Brain microvascular endothelial cell (primary cell): ENCODE data around the gene TMEM82.

ENCODE experiments used
- DNase-seq: peaks from one replicate; pipeline ENCODE4 v3.0.0-alpha.2; 2020
- H3K27ac ChIP-seq: fragments of 250-450 bp; sonication (Bioruptor Pico); 2 replicates; pipeline ENCODE4 v1.5.1; 2020; ENCODE audit warnings: mild to moderate bottlenecking, moderate library complexity
- H3K27me3 ChIP-seq: fragments of 250-450 bp; sonication (Bioruptor Pico); replicated peaks from 2 replicates; pipeline ENCODE4 v1.5.1; 2020; ENCODE audit warnings: mild to moderate bottlenecking
- H3K36me3 ChIP-seq: fragments of 250-450 bp; sonication (Bioruptor Pico); replicated peaks from 2 replicates; pipeline ENCODE4 v1.5.1; 2020; ENCODE audit warnings: mild to moderate bottlenecking
- H3K4me3 ChIP-seq: 2 replicates; pipeline ENCODE4 v1.5.1; 2011; ENCODE audit warnings: low read depth, mild to moderate bottlenecking, control low read depth, low read length, moderate library complexity
- in situ Hi-C: cut with HindIII; loops from 2 replicates; pipeline ENCODE4 v1.10.0; 2017; ENCODE audit warnings: low sequenced_read_pairs, low pct_ligation_motif_present
- TF ChIP-seq, protein P1 (sequence below): IDR thresholded peaks from 2 replicates; pipeline ENCODE4 v1.5.1; 2011; ENCODE audit warnings: low read depth, mild to moderate bottlenecking, moderate library complexity, low read length, control low read depth, inconsistent platforms; ENCODE audit errors: missing control alignments

The TMEM82 gene

DNA sequence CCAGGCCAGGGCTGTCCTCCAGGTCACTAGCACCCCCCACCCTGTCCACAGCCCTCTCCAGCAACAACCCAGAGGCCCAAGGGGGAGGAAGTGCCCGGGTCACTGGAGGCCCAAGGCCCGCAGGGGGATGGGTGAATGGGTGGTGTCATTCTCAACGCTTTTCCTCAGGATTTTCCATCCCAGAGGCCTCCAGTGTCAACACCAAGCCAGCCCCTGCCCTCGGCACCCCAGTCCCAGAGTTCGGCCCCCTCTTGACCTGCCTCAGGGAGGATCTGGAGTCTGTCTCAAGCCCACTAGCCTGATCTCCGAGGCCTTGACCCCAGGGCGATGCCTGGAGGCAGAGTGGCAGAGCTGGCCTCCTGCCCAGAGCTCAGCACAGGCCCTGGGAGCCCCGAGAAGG is 5.1 kb downstream of the TMEM82 start:
- Histone ChIP-seq H3K4me3 (no peak overlapping the region), H3K27me3 (no peaks in the 10 kb centered on the region), H3K27ac (no peak overlapping the region), H3K36me3 (no peaks in the 10 kb centered on the region)
- in situ Hi-C loops, result no loop called here
- DNase-seq, result no peak
- TF ChIP-seq, protein P1, sequence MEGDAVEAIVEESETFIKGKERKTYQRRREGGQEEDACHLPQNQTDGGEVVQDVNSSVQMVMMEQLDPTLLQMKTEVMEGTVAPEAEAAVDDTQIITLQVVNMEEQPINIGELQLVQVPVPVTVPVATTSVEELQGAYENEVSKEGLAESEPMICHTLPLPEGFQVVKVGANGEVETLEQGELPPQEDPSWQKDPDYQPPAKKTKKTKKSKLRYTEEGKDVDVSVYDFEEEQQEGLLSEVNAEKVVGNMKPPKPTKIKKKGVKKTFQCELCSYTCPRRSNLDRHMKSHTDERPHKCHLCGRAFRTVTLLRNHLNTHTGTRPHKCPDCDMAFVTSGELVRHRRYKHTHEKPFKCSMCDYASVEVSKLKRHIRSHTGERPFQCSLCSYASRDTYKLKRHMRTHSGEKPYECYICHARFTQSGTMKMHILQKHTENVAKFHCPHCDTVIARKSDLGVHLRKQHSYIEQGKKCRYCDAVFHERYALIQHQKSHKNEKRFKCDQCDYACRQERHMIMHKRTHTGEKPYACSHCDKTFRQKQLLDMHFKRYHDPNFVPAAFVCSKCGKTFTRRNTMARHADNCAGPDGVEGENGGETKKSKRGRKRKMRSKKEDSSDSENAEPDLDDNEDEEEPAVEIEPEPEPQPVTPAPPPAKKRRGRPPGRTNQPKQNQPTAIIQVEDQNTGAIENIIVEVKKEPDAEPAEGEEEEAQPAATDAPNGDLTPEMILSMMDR, result no peak

DNA sequence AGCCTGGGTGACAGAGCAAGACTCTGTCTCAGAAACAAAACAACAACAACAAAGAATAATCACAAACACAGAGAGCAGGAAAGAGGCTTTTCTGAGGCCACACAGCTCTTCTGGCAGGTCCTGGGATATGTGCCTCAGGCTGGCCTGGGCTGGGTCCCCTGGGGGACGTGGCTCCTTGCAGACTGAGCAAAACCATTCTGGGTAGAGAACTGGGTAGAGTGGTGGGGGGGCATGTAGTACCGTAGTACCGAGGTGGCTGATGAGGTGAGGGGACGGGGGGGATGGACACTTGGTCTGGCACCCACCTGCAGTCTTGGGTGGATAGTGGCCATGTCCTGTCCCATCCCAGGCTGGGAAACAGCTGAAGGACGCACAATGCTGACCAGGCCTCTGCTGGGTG is 6.0 kb downstream of the TMEM82 start:
- Histone ChIP-seq H3K36me3 (no peaks in the 10 kb centered on the region), H3K27me3 (no peaks in the 10 kb centered on the region), H3K27ac (no peak overlapping the region), H3K4me3 (no peak overlapping the region)
- DNase-seq, result no peak
- TF ChIP-seq, protein P1, result no peak
- in situ Hi-C loops, result no loop called here

DNA sequence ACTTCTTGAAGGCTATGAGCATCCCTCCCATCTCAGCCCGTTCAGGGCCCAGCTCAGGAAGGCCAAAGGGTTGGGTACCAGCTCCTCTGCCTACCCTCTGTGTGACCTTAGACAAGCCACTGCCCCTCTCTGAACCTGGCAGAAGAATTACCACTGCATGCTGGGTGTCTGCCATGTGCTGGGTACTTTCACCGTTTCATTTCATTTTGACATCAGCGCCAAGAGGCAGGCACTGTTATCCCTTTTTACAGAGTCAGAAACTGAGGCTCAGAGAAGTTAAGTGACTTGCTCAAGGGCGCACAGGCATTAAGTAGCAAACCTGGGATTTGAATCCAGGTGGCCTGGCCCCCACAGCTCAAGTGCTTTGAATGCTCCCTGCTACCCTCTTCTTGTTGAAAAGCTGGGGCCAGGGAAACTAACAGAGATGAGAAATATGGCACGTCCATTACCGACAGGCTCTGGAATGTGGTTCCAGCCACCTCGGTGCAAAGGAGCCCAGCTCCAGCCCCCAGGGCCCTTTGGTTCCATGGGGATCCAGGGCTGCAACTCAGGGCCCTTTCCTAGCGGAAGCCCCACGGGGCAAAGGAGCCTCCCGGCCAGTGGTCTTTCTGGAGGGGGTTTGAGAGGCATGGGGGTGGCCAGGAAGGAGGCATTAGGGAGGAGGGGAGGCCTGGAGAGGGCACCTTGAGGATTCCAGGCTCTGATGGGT is 6.5 kb downstream of the TMEM82 start:
- H3K36me3 ChIP-seq, result no peaks in the 10 kb centered on the region
- in situ Hi-C loops, result no loop called here
- H3K27me3 ChIP-seq, result no peaks in the 10 kb centered on the region
- no peak overlapping the region for H3K27ac ChIP-seq
- no peak for DNase-seq
- TF ChIP-seq, protein P1, result no peak
- H3K4me3 ChIP-seq, result no peak overlapping the region

- Histone ChIP-seq H3K27ac (no peak overlapping the region), H3K27me3 (no peaks in the 10 kb centered on the region), H3K4me3 (no peak overlapping the region), H3K36me3 (no peaks in the 10 kb centered on the region)
- no peak for DNase-seq
- TF ChIP-seq, protein P1, result no peak
- in situ Hi-C loops, result no loop called here
These were observed 7.3 kb downstream of the TMEM82 start for GRCh38 chr1:15749399-15750291.

GRCh38 chr1:15750924-15751323 is 8.6 kb downstream of the TMEM82 start:
- no peak for DNase-seq
- TF ChIP-seq, protein P1, result no peak
- Histone ChIP-seq H3K4me3 (no peak overlapping the region), H3K27me3 (no peaks in the 10 kb centered on the region), H3K27ac (no peak overlapping the region), H3K36me3 (no peaks in the 10 kb centered on the region)
- in situ Hi-C loops, result no loop called here
